ENCODE data around the gene RNF212. TPM values are rescaled to one million over a fixed set of nuclear protein-coding genes. Genes with fewer than 3 reads are reported as not detected.
A peak's percentile ranks its signal among the peaks of the same experiment; 100 is the strongest.

Gene RNF212
- total RNA-seq, 1 donor from 2014 or later: 0.25 TPM

DNA sequence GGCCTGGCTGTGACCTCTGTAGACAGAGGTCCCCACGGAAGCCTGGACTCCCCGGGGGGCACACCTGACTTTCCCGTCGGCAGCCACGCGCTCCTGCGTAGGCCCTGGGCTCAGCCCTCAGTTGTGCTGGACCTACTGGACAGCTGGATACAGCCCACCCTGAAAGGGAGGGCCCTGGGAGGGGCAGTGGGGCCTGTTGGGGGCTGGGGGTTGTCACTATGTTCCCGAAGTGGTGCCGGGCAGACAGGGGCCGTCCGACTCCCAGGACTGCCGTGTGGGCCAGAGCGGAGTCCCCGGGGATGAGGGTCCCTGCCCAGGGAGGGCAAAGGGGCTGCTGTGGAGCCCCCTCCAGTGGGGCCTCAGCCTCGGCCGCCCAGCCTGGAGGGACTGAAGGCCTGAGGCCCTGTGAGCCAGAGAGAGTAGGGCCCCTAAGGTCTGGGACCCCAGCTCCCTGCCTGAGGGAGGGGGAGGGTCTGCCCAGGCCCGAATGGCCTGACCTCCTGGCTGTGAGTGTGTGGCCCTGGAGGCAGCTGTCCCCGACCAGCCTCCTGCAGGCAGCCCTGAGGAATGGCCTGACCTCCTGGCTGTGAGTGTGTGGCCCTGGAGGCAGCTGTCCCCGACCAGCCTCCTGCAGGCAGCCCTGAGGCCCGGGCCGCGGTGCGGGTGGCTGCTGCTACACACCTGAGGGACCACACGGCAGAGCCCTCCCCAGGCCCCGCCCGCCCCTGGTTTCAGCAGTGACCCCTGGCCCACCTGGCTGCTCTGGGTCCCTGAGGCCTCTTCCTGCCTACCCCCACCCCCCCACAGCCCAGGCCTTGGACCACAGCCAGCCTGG, 76.2 kb downstream of the RNF212 start:
- ATAC-seq (no peak), DNase-seq (ENCODE audit: low spot score) (no peak)

GRCh38 chr4:1036095-1036494, 77.3 kb downstream of the RNF212 start:
- no peak for DNase-seq (ENCODE audit: low spot score)
- ATAC-seq: no peak

GRCh38 chr4:1035510-1035909, 77.9 kb downstream of the RNF212 start:
- DNase-seq (ENCODE audit: low spot score): no peak

GRCh38 chr4:1033840-1034551, 79.4 kb downstream of the RNF212 start:
- ATAC-seq (no peak), DNase-seq (ENCODE audit: low spot score) (no peak)

More at GRCh38 chr4:1035510-1035909, 77.9 kb downstream of the RNF212 start:
- no peak for ATAC-seq

DNA sequence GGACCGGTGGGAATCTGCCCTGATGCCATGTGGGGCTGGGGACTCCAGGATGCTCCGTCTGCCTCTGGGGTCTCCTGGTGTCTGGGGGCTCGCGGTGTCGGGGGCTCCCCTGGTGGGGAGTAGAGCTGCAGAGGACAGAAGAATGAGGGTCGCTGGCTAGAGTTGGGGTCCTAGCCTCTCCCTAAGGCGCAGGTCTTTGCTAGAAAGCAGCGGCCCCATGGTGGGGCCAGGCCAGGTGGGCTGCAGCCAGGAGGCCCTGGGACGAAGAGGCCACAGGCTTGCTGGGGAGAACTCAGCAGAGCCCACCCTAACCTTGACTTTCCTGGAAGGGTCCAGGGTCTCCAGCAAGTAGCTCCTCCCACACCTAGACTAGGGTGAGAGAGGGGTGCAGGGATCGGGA, 80.5 kb downstream of the RNF212 start:
- DNase-seq (ENCODE audit: low spot score) (no peak), ATAC-seq (no peak)

DNA sequence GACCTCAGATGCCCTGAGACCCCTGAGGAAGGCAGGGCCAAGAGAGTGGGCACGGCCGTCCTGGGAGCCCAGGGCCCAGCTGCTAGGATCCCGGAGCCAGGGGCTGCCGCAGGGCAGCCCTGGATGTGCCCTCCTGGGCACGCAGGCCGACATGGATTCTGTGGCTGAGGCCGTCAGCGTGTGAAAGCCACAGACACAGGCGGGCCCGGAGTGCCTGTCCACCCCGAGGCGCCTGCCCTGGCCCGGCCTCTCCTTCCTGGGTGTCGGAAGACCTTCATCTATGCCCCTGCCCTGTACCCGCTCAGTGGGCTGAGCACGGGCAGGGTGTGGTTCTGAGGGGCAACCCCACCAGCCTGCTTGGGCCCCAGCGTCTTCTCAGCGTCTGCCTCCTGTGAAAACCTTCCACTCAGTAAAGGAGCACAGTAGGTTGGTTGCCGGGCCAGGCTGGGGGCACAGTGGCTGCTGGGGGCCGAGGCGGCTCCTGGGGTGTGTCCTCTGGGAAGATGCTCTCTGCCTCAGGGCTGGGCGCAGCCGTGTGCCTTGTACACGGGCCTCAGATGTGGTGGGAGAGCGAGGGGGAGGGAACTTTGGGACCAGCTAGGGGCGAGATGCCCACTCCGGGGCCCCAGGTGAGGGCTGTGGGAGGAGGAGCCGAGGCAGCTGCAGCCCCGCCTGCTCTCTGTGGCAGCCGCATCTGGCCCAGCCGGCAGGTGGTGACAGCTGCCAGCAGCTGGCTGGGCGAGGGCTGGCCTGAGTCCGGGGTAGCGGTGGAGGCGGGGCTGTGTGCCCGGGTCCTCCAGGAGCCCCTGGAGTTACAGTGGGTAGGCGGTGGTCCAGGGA, 81.2 kb downstream of the RNF212 start:
- DNase-seq (ENCODE audit: low spot score): no peak

GRCh38 chr4:1031346-1031745, 82.0 kb downstream of the RNF212 start:
- DNase-seq (ENCODE audit: low spot score): no peak
- no peak for ATAC-seq

More for the DNA sequence above, 81.2 kb downstream of the RNF212 start:
- no peak for ATAC-seq

- ATAC-seq (no peak), DNase-seq (ENCODE audit: low spot score) (no peak)
Observed at GRCh38 chr4:1030559-1030958, 82.8 kb downstream of the RNF212 start.

DNA sequence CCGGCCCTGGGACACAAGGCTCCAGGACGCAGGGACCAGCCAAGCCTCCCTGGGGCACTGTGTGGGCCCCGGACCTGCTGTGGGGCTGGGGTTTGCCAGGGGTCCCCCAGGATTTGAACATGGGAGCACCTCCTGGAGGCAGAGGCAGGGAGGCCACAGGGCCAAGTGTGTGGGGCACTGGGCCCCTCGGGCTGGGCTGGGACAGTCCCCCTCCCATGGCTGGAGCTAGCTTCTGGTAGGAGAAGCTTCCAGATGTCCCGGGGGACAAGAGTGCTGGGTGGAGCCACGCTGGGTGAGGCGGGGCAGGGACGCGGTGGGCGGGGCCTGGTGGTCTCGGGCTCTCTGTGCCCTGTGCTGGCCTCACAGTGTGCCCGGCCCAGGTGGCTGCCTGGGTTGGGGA, 83.3 kb downstream of the RNF212 start:
- DNase-seq (ENCODE audit: low spot score) (no peak), ATAC-seq (no peak)

DNA sequence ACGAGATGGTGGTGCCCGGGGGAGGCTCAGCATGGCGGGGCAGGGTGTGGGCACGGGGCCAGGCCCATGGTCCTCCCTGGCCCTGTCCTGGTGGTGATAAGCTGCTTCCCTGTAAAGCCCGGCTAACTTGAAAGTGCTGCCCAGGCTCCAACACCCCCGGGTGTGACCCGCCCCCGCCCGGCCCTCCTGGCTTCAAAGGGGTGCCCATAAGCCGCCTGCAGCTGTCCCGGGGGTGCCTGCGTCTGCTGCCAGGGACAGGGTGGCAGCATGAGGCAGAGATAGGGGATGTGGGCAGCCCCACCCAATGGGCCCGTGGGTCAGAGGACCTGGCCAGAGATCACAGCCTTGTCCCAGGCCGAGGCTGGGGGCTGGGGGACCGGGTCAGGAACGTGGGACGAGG, 83.8 kb downstream of the RNF212 start:
- no peak for DNase-seq (ENCODE audit: low spot score)
- ATAC-seq: no peak

- DNase-seq (ENCODE audit: low spot score) (no peak), ATAC-seq (peak; percentile 2)
Observed at GRCh38 chr4:1028574-1029220, 84.7 kb downstream of the RNF212 start.

- DNase-seq (ENCODE audit: low spot score) (no peak), ATAC-seq (peak; percentile 29)
Observed at GRCh38 chr4:1027915-1028238, 85.5 kb downstream of the RNF212 start.

GRCh38 chr4:1027219-1027914, 86.0 kb downstream of the RNF212 start:
- ATAC-seq (peak; percentile 5), DNase-seq (ENCODE audit: low spot score) (no peak)

- ATAC-seq: peak; percentile 74
- DNase-seq (ENCODE audit: low spot score): peak; percentile 64
Observed at GRCh38 chr4:1026115-1026514, 87.2 kb downstream of the RNF212 start.

DNA sequence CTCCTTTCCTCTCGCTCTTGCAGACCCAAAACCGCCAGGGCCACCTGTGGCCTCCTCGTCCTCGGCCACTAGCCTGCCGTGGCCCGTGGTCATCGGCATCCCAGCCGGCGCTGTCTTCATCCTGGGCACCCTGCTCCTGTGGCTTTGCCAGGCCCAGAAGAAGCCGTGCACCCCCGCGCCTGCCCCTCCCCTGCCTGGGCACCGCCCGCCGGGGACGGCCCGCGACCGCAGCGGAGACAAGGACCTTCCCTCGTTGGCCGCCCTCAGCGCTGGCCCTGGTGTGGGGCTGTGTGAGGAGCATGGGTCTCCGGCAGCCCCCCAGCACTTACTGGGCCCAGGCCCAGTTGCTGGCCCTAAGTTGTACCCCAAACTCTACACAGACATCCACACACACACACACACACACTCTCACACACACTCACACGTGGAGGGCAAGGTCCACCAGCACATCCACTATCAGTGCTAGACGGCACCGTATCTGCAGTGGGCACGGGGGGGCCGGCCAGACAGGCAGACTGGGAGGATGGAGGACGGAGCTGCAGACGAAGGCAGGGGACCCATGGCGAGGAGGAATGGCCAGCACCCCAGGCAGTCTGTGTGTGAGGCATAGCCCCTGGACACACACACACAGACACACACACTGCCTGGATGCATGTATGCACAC, 88.3 kb downstream of the RNF212 start:
- ATAC-seq: no peak
- DNase-seq (ENCODE audit: low spot score): no peak

GRCh38 chr4:1023895-1024740, 89.2 kb downstream of the RNF212 start:
- no peak for ATAC-seq
- DNase-seq (ENCODE audit: low spot score): no peak

GRCh38 chr4:1023075-1023640, 90.2 kb downstream of the RNF212 start:
- ATAC-seq (no peak), DNase-seq (ENCODE audit: low spot score) (no peak)

- no peak for ATAC-seq
- DNase-seq (ENCODE audit: low spot score): no peak
Observed at GRCh38 chr4:1022739-1023066, 90.7 kb downstream of the RNF212 start.
